GM19463 (cell line): ENCODE measurements around the gene BPIFA1.

Experiments used
- ATAC-seq: cut with Tn5 transposase; IDR thresholded peaks from one replicate; pipeline ENCODE4 v1.9.1; 2021; ENCODE audit warnings: mild to moderate bottlenecking, moderate library complexity; ENCODE audit not compliant: unreplicated experiment

The BPIFA1 gene

DNA sequence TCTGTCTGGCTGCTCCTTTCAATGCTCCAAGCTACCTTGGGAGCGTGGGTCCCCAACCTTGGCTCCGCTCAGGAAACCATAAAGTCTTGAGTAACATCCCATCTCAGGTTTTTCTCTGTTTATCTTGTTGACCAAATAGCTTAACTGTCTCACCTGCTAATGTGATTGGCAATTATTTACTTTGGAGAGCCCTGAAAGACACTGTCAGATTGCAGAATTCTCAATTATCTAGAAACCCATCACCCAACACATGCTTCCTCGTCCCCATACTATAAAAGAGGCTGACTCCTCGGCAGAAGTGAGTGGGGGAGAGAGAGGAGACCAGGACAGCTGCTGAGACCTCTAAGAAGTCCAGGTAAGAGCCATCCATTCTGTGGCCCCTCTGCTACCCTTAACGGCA, at the start of gene BPIFA1:
Gene BPIFA1 (plus strand): TSS at position 301 of the 400 bp plus-strand sequence. CDS start 1,716 bp downstream, outside the sequence.
- no peak for ATAC-seq

DNA sequence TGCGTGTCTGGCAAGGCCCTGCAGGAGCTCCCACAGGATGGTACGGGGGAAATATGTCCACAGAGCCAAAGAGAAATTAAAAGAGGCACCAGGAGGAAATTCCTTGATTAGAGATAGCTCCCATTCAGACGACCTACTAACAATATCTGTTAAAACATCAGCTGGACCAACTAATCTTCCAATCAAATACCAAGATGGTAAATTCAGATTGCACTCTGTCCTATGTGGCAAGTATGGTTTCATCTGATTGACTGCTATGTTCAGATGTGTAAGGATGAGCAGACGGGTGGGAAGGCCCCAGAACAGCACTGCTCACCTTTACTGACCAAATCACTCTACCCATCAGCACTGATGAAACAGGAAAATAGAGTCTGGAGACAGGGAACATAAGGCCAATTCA, 48.3 kb upstream of the BPIFA1 start:
- no peak for ATAC-seq

DNA sequence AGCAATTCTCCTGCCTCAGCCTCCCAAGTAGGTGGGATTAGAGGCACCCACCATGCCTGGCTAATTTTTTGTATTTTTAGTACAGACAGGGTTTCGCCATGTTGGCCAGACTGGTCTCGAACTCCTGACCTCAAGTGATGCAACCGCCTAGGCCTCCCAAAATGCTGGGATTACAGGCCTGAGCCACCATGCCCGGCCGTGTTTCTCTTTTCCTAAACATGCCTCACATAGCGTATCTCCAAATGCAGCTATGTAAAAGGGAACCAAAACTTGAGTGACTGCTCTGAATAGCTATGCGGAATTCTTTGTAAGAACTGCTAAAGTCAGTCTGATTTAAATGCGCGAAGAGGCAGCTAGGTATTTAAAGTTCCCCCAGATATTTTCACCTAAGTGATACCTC, 47.4 kb upstream of the BPIFA1 start:
- ATAC-seq = no peak

DNA sequence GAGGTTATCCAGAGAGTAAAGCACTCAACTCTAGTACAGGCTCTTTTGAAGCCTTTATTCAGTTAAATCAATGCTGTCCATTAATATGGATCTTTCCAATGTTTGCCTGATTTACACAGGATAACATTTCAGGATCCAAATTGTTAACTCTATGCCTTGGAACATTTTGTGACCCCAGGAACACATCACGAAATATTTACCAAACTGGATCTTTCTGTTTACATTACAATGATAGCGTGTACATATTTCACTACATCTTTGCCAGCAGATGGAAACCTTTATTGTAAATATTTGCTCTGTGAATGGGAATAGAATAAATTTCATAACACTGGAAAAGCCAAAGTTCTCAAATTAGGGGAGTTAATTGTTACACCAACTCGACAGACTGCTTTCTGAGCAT, 44.3 kb upstream of the BPIFA1 start:
- ATAC-seq = no peak

DNA sequence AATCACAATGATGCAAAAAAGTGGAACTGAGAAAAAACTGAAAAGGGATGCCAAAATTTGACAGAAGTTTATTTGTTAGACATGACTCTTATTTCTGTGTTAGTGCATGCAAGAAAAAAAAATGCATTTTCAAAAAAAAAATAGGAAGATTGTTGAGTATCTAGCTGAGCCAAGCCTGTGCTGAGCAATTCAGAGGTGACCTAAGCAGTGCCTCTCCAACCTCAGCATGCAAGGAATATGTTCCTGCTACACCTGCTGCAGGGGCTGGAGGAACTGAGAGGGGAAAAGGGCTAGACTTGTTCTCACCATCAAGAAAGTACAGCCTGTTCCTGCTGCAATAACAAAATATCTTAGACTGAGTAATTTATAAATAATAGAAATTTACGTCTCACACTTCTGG, 43.8 kb upstream of the BPIFA1 start:
- no peak for ATAC-seq

DNA sequence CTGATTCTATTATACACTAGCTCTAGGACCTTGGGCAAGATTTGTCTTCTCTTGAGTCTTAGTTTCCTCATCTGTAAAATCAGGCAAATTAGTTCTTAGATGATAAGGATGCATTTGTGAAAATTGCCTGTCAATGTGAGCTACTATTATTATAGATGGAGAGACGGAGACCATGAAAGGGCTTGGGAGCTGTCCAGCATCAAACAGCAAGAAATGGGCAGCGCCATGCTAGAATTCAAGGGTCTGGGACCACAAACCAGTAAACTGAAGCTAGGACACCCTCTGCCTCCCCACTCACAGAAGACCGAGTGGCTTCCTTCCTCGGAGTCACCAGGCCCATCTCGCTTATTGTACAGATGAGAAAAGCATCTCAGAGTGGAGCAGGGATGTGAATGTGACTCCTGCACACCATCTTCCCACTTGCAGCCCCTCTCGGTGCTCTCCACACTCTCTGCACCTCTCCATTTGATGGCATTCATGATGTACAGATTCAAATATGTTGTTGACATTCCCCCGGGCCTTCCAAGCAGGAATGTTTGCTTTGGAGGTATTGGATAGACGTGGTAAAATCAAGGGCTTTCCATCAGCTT, 42.8 kb upstream of the BPIFA1 start:
- no peak for ATAC-seq

DNA sequence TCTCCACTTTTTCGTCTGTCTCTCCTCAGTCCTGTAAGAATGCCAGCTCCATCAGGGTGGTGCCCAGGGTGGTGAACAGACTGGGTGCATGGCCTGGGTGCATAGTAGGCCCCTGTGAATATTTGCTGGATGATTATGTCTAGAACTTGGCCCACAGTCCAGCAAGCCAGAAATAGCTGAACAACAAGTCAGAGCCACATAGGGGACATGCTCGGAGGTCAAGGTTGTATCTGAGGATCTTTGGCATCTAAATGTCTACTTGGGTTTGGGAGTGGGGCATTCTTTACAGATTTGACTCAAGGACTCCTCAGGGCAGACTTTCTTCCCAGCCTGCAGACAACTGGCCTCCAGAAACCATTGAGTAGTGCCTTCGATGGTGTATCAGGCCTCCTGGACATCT, 36.8 kb upstream of the BPIFA1 start:
- ATAC-seq = no peak

DNA sequence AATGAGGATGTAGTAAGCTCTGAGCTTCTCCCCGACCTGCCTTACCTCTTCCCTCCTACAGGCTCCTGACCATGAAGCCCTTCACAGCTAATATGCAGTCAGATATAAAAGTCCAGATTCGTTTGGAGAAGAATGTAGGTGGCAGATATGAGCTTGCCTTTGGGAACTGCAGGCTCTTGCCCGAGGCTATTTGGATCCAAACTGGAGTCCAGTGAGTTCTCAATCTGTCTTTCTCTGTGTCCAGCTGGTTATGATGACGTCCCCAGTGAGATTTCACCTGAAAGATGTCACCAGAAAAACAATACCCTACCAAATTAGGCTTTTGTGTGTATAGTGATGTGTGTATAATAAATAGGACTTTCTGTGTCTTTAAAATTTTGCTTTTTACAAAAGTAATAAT, 33.3 kb upstream of the BPIFA1 start:
- no peak for ATAC-seq

DNA sequence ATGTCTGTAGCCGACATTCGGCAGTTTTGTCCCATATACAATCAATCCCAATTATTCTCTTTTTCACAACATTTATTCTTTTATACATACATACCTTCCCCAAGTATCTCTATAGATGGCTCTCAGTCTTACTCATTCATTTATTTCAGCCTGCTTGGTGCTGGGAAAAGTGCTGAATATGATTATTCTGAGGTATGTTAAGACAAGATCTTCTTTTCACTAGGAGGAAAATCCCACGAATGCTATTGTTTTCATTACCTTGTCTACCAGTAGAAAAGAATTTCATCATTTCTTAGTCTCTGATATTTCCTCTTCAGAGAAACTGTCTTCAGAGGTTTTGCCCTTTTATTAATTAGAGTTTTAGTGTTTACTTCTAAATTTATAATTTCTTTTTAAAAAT, 32.4 kb upstream of the BPIFA1 start:
- no peak for ATAC-seq

DNA sequence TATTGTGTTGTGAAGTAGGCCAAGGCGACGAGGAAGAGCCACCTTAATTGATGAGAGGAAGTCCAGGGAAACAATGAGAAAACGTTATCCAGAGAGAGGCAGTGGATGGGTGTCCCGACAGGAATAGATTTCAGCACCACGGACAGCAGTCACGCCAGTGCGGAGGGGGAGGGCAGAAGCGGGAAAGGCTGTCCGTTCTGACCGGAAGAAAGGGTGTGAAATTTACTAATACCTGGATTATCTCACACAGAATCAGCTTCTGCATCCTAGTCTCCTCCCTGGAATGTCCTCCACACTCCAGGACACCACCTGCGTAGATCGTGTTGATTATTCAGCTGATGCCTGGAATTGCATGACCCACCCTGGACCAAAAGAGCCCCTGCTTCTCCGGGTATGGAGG, 26.0 kb upstream of the BPIFA1 start:
- no peak for ATAC-seq

DNA sequence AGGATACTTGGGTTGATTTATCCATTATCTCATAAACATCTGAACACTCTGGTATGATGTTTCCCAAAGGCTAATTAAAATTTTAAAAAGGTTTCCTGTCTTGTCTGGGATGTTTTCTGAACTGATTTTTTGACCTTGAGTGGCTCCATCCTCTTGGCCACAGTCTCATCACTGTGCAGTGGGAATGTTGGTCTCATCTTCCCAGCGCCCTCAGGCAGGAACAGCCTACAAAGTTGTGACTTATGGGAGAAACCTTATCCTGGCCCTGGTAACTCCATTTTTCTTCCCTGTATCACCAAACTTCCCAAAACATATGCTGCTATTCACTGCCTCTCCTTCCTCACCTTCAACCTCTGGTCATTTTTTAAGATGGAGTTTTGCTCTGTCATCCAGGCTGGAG, 25.4 kb upstream of the BPIFA1 start:
- ATAC-seq = no peak

DNA sequence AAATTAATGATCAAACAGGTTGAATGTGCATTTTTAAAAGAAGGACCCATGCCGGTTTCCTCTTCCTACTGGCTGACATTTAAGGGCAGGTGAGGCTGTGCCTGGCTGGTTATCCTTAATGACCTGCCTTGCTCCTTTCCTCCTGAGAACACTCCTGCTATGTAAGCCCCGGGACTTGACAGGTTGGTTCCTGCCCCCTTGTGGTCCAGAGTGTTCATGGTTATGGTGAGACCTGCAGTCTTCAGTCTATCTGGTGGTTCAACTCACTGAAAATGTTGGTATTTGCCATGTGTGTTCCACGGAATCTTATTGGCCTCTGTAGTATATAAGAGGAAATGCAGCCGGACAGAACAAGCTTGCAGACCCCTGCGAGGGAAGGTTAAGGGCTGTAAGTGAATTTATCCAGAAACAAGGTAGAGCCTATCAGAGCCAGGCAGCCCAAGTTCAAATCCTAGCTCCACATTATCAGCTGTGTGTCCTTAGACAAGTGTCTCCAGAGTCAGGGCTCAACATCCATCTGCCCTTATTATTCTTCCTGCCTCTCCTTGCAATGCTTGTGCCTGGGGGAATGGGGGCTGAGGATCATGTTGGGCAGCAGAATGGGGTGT, 23.9 kb upstream of the BPIFA1 start:
- no peak for ATAC-seq

DNA sequence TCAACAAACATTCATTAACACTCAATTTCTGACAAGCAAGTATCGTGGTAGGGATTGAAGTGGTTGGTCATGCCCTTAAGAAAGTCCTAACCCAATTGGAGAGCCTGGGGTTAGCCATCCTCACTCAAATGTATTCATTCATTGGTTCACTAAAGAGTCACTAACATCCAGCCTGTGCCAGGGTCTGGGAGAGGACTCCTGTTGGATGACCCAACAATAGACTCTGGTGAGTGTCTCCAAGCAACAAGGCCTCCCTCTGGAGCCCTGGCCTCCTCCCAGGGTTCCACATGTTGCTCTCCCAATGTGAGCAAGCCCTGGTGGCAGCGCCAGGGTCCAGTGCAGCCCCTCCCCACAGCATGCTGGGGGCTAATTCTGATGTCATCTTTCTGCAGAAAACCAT, 18.7 kb upstream of the BPIFA1 start, which contains the start of gene BPIFA3:
Gene BPIFA3 (plus strand): TSS at position 301 of the 400 bp plus-strand sequence. CDS start 185 bp downstream, outside the sequence.
- ATAC-seq = no peak

DNA sequence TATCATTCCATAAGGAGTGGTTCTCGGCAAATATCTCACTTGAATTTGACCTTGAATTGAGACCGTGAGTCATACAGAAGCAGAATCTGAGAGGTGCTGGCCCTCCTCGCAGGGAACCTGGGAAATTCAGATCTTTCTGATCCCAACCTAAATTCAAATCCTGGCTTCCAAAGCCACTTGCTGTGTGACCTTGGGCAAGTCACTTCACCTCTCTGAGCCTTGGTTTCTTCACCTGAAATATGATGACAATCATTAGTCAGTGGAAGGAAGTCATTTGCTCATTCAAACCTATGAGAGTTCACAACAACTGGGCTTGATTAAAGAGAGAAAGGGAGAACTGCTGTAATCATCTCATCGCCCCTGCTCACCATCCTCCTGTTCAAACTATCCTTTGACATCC, 11.4 kb upstream of the BPIFA1 start:
- no peak for ATAC-seq

DNA sequence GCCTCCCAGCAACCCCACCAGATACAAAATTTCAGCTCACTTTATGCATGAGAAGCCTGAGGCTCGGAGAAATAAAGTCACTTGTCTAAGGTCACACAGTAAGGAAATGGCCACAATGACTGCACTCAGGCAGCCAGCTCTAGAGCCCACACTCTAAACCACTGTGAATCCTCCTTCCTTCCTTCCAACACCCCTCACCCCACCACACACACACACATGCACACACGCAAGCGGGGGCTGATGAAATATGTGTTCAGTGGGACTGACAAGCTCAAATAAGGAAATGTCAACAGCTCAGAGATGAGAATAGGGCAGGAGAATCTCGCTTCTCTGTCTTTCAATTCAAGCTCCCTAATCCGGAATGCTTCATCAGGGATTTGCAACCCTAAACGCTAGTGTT, 6.0 kb upstream of the BPIFA1 start:
- ATAC-seq = no peak

DNA sequence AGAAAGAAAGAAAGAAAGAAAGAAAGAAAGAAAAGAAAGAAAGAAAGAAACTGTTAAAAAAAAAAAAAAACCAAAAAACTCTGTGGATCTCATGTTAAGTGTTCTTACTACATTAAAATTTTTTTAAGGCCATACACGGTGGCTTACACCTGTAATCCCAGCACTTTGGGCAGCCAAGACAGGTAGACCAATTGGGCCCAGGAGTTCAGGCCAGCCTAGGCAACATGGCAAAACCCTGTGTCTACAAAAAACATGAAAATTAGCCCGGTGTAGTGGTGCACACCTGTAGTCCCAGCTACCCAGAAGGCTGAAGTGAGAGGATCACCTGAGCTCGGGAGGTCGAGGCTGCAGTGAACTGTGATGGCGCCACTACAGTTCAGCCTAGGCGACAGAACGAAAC, 4.6 kb upstream of the BPIFA1 start:
- ATAC-seq = no peak

DNA sequence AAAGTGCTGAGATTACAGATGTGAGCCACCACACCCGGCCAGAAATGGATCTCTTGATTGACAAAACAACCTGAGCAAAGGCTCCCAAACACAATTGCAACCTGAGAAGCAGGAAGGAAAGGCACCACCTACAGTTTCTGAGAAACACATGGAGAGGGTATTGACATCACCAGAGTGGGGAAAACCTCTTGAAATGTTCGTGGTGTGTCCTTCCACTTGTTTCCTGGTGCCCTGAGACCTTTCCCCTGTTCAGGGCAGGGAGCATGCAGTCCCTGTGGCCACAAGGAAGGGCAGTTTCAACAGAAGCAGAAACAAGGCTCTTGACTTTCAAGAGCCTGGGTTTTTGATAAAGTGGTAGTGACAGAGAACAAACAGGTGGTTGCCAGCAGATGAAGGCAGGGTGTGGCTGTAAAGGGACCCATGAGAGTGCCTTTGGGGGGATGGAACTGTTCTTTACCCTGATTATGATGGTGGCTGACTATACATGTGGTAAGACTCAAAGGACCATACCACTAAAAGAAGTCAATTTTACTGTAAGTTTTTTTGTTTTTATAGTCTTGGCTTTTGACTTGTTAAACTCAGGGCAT, 3.2 kb upstream of the BPIFA1 start:
- ATAC-seq = no peak

DNA sequence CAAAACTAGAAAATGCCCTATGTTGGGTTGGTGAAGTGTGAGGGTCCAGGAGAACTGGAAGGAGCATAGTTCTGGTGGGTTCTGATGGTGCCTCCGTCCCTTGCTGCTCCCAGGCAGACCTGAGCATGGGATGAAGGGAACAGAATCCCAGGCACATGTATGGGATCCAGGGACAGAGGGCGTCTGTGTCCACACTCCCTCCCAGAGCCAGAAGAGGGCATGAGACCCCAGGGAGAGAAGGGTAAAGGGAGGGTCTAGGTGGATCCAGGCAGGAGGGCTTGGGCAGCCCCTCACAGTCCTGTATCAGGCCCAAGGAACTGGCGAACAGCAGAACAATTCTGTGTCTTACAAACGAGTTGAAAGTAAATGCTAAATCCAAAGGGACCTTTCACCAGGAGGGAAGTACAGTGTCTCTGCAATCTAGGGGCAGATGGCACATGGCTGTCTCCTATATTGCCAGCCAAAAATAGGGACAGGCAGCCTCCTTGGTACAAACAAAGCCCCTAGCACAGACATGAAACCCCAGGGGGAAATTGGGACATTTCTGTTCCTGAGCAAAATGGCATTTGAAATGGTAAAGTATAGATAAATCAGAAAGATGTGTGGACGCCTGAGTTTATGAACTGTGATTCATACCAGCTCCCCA, 2.5 kb upstream of the BPIFA1 start:
- no peak for ATAC-seq

DNA sequence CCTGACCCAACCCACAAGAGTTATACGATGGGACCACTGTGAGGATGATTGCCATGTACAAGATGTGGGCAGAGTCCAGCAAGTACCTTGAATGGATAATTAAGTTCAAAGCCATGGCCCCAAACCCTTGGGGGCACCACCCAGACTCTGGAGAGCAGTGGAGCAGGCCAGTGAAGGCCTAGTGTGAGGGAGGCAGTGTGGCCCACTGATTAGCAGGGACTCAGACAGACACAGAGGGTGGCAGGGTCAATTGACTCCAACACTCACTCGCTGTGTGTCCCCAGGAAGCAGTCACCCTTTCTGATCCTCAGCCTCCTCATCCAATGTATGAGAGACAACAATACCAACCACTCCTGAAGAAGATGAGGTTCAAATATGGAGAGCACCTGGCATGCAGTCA, 1.7 kb upstream of the BPIFA1 start:
- no peak for ATAC-seq

DNA sequence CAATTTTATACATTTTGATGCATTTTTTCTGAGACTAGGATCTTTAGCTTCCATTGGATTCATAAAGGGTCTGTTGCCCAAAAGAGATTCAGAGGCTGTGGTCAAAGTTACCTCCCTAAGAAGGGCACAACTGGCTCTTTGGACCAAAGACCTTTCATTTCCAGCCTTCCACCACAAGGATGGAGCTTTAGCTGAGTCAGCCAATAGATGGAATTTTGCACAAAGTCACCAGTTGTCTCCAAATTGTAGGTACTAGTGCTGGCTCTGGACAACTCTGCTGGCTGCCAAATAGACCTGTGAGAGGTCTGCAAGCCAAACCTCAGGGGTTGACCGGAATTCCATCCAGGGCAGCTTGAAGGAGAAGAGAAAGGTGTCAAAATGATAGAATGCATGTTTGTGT, 555 bp downstream of the BPIFA1 start:
- no peak for ATAC-seq

DNA sequence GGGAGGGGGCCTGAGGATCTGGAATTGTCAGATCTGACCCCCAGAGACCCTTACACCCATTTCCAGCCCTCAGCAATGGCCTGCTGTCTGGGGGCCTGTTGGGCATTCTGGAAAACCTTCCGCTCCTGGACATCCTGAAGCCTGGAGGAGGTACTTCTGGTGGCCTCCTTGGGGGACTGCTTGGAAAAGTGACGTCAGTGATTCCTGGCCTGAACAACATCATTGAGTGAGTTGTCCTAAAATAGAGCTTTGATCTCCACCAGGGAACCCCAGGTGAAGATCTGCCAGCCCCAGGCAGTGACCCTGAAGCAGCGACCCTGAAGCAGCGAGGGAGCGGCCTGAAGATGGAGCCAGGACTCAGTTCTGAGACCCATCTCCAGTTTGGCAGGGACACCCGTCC, 2.2 kb downstream of the BPIFA1 start:
- no peak for ATAC-seq

DNA sequence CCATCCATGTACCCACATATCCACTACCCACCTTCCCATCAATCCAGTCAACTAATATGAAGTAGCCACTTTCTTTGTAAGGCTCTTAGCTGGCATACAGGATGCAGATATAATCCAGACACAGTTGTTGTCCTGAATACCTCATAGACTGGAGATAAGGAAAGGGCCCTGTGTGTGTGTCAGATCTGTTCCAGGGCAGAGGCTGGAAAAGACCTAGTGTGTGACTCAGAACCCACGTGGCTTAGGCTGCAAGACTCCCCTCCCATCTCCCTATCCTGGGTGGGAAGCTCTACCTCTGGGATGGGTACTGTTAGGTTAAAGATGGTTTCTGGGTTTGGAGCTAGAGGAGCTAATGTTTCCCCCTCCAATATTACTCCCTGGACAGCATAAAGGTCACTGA, 3.6 kb downstream of the BPIFA1 start:
- no peak for ATAC-seq
